NCI-H1092 (cell line): Measurements from ENCODE around the gene HHLA2.
"Not testable (repeated sequence)": the region's sequence is repeated elsewhere in the genome, so short reads cannot be mapped to it uniquely, and the experiment has no call there.

Experiments used
- DNase-seq: peaks from one replicate; lab custom pipeline; 2025; lab: John Stamatoyannopoulos, UW

Gene HHLA2

GRCh38 chr3:108342837-108343486 lies 46.6 kb downstream of the HHLA2 start:
- no peak for DNase-seq

- no peak for DNase-seq
These were observed 47.1 kb downstream of the HHLA2 start for GRCh38 chr3:108343491-108343890.

- no peak for DNase-seq
These were observed 49.3 kb downstream of the HHLA2 start for GRCh38 chr3:108345492-108346205.

GRCh38 chr3:108346301-108347227 lies 50.2 kb downstream of the HHLA2 start:
- DNase-seq: no peak

DNA sequence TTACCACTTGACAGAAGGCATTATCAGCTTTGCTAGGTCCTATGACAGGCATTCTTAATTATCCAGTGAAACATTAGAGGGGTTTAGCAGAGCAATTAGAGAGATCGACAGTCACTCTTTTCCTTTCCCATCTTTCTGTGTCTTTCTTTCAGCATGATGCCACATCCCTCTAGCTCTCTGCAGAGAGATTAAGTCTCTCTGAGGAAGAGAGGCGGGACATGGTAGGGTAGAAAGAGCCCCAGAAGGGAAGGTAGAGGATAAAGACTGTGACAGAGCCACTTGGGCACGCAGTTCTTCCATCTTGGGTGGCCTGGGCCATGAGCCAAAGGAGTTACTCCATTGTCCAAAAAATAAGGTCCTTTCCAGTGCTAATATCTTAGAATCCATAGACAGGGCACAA lies 55.8 kb downstream of the HHLA2 start:
- no peak for DNase-seq

DNA sequence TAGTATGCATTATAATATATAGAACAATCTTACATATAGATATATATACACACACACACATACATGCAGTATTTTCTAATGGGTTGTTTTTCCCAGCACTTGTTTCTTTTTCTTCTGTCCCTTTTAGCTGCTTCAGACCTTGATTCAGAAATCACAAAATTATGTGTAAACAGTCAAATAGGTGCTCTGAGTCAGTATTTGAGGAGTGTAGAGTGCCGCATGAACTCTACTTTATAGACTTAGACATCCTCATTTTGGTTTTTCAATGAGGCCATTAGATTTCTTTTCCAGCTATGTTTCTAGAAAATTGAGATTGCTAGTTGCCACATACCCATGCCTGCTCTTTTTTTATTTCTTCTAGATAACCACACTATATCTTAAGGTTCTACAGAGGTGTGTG lies 58.2 kb downstream of the HHLA2 start:
- no peak for DNase-seq

GRCh38 chr3:108357042-108357441 lies 60.7 kb downstream of the HHLA2 start:
- DNase-seq: no peak

DNA sequence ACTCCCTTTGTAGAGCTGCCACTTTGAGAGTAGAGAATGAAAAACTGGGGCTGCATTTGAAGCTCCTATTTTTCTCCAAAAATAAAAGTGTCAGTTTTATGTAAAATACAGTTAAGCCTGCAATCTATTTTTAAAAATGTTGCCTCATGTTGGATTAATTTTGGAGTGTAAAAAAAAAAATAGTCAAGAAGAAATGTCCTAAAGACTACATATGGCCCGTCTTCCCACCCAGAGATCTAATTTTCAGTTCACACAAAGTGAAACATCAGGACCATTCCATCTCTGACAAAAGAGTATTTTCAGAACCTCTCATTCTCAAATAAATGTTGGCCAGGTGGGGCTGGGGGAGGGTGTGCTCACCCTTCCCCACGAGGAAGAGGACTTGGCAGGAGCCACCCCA lies 62.7 kb downstream of the HHLA2 start:
- no peak for DNase-seq

DNA sequence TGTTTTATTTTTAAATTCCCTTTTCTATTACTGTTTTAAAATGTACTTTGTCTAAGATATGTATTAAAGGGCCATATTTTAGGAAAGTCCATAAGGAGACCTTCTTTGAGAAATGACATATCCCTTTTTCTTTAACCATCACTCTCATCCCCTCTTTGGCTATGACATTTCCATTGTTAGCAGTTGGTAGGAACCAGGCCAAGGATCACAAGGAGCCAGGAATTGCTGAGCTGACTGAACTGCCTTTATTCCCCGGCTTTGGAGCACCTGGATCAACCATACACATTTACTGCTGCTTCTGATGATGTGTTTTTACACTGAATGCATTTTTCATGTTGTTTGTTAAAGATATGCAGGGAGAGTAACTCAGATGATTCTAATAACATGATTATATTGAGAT lies 79.7 kb downstream of the HHLA2 start:
- no peak for DNase-seq

GRCh38 chr3:108377384-108377783 lies 81.0 kb downstream of the HHLA2 start:
- no peak for DNase-seq

GRCh38 chr3:108378153-108378951 lies 82.0 kb downstream of the HHLA2 start:
- no peak for DNase-seq

GRCh38 chr3:108378952-108379342 lies 82.6 kb downstream of the HHLA2 start:
- DNase-seq: not testable (repeated sequence)

- no peak for DNase-seq
These were observed 83.9 kb downstream of the HHLA2 start for GRCh38 chr3:108380128-108380795.

- no peak for DNase-seq
These were observed 85.3 kb downstream of the HHLA2 start for GRCh38 chr3:108381529-108382140.

GRCh38 chr3:108383306-108383705 lies 87.0 kb downstream of the HHLA2 start:
- DNase-seq: no peak

DNA sequence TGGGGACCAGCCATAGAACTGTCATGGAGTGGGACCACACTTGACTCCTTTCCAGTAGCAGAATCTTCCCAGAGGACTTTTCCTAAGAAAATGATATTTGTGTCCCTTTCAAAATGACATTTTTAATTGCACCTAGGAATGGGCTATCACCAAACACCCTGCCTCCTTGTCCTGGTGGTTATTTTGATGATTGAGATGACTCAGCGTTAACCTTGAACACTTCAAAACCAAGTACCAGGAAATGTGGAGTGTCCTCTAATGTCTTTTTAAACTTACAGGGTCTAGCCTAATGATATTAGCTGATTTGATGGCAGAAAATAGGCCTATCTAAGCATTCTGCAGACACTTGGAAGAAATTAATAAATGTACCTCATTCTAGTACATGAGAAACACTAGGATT lies 90.7 kb downstream of the HHLA2 start:
- no peak for DNase-seq

DNA sequence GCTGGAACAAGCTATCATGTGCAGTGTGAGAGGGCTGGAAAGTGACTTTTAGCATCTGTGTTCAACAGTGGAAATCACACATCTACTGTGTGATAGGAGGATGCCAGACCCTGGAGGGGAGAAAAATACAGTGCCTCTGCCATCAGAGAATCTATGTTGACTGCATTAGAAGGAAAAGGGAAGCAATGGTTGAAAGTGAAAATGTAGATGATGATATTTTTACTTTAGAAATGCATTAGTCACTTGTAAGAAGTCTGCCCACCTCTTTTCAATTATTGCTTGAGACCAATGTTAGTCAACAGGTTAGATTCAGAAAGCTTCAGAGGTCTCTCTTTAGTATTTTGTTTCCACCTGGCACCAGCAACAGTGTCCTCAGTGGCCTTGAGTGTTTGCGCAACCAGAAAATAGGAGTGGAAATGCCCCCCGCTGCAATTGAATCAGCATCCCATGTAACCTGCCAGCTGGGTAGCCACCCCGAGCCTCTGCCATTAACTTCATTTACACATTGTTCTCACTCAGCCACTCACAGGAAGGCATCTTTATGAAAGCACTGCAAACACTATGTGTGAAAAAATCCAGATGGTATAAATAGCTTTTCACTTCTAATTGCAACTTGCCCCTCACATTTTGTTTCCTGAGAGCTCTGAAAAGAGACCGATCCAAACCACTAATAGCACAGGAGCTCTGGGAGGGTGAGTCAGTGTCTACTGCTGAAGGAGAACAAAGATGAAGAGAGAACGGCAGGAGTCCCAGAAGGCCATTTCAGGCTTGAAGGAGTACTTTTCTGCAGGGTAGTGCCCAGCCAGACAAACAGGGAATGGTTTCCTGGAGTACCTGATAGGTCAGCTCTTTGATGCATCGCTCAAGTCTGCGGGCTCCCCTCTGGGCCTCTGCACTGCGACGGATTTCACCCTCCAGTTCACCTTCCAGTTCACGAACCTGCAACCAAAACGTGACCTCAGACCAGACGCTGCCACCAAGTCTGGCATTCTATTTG lies 92.1 kb downstream of the HHLA2 start:
- DNase-seq: peak; percentile 85

DNA sequence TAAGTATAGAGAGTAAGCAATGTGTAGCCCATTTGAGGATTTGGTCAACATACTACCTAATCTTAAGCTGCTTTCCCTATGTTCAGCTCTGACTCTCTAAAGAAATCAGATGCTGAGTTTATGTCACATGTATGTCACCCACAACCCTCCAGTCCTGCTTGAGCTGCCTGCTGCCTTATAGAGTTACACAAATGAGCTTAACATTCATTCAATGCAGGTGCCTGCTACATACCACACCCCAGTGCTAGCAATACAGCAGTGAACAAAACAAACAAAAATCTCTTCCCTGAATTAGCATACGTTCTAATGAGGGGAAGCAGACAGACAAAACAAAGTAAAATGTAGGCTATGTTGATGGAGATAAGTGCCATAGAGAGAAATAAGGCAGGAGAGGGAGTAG lies 93.0 kb downstream of the HHLA2 start:
- no peak for DNase-seq

DNA sequence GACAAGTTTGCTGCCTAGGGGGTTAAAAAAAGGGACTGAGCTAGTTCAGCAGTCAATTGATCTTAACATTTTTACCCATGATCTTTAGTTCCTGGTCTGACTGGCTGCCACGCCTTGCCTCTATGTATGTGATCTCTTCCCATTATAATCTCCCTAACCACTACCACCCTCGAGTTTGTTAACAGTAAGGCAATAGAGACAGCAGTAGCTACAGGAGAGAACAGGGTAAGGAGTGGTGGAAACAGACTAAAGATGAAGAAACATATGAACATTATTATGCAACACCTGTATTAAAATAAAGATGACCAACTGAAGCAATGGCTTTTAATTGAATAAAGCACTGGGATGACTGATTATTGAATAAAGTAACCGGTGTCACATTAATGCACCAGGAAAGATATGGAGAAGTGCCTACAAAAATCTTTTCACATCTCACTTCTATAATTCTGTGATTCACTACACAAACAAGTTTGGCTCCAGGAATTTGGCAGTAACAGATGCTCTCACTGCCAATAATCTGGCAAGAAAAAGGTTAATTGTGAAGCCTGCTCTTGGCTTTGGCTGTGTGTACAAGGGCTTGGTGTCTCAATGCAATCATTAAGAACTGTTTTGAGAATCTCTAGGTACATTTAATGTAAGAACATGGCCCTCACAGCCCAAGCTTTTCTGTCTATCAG lies 95.7 kb downstream of the HHLA2 start:
- DNase-seq: no peak
